Sigmoid colon (tissue), 7 donors: ENCODE measurements around the gene STRADA. TPM values are rescaled to one million over a fixed set of nuclear protein-coding genes. Genes with fewer than 3 reads are reported as not detected.

Experiments used
- DNase-seq: peaks from one replicate; pipeline ENCODE4 v3.0.0-alpha.2; 2019
- H3K27ac ChIP-seq, 4 donors: fragments of 200-600 bp; sonication (generic); one replicate each; pipeline ENCODE4 v1.5.1; 2016 to 2019; ENCODE audit warnings: mild to moderate bottlenecking in 1 of 4
- H3K27me3 ChIP-seq, 3 donors: fragments of 200-600 bp; sonication (generic); one replicate each; pipeline ENCODE4 v1.5.1; 2019; ENCODE audit warnings: mild to moderate bottlenecking in 1 of 3
- H3K36me3 ChIP-seq, 4 donors: fragments of 200-600 bp; sonication (generic); one replicate each; pipeline ENCODE4 v1.5.1; 2016 to 2019
- H3K4me1 ChIP-seq, 4 donors: fragments of 200-600 bp; sonication (generic); one replicate each; pipeline ENCODE4 v1.5.1; 2017 to 2019
- H3K4me3 ChIP-seq, 4 donors: fragments of 200-600 bp; sonication (generic); one replicate each; pipeline ENCODE4 v1.5.1; 2017 to 2019; ENCODE audit warnings: mild to moderate bottlenecking in 2 of 4, moderate library complexity in 1 of 4
- H3K9me3 ChIP-seq, 4 donors: fragments of 200-600 bp in 3 of 4; sonication (generic) in 3 of 4; one replicate each; pipeline versions ENCODE4 v1.5.1 to v1.6.1; 2013 to 2019
- CTCF ChIP-seq, 4 experiments: fragments of 450-650 bp in 3 of 4; fragments of 200-600 bp in 1 of 4; IDR thresholded peaks; one replicate each; pipeline ENCODE4 v1.5.1; 2016 to 2019; ENCODE audit warnings: antibody characterized with exemption in 4 of 4, mild to moderate bottlenecking in 3 of 4, moderate library complexity in 2 of 4
- EP300 ChIP-seq, 4 donors: sonication (generic); formaldehyde crosslinking; IDR thresholded peaks; one replicate each; pipeline ENCODE4 v1.6.1; 2017; ENCODE audit warnings: antibody characterized with exemption in 4 of 4
- POLR2A ChIP-seq, 2 donors: fragments of 450-650 bp; IDR thresholded peaks; one replicate each; pipeline ENCODE4 v1.6.1; 2016; ENCODE audit warnings: antibody characterized with exemption in 2 of 2, mild to moderate bottlenecking in 2 of 2, moderate library complexity in 2 of 2
- POLR2AphosphoS5 ChIP-seq, 4 donors: sonication (generic); formaldehyde crosslinking; IDR thresholded peaks; one replicate each; pipeline ENCODE4 v1.6.1; 2017; ENCODE audit warnings: antibody characterized with exemption in 4 of 4
- WGBS, 2 donors: extraction: QIAGEN DNeasy Blood & Tissue Kit; methylation state at CpG; one replicate each; pipeline ENCODE4 v1.1.7; 2013; 5-methylcytosine and 5-hydroxymethylcytosine counted together
- intact Hi-C: fragments of 100-400 bp; cut with DNase I; formaldehyde crosslinking; loops from one replicate; pipeline ENCODE4 v1.15.1; 2023
- polyA plus RNA-seq, 3 donors: library from polyadenylated mRNA; stranded (reverse); fragments of 200-250 nt; gene quantifications; one replicate each; pipeline ENCODE4 v1.2.3, GENCODE V29; 2013
- total RNA-seq, 4 donors: library from RNA; depleted of rRNA; stranded (reverse); fragments of >200 nt; gene quantifications; one replicate each; pipeline ENCODE4 v1.1.0, GENCODE V29; 2016
- donor health status: healthy with polysubstance abuse.
- donor health status: Bipolar disorder and iron deficiency.
- donor health status: healthy.

The STRADA gene
- total and polyA plus RNA-seq, 7 donors = 7.2 to 45.1 (median 20.0) TPM

- Histone ChIP-seq H3K27me3 (no peaks in the 10 kb centered on the region), H3K4me3 (no peak overlapping the region), H3K9me3 (no peaks in the 10 kb centered on the region), H3K4me1 (peaks cover 0 to 13% (median 11%) of the 10 kb centered on the region in 4 donors), H3K36me3 (peaks cover 5 to 78% (median 32%) of the 10 kb centered on the region in 4 donors), H3K27ac (no peak overlapping the region)
- intact Hi-C loops = no loop called here
- no peak for DNase-seq
- 46 to 80% methylated on average over 3 of the region's 3 CpGs for WGBS, 2 donors
- TF ChIP-seq EP300 (IDR thresholded peaks at IDR 0.05) (no peak), CTCF (IDR thresholded peaks at IDR 0.05) (no peak), POLR2A (IDR thresholded peaks at IDR 0.05) (no peak), POLR2AphosphoS5 (IDR thresholded peaks at IDR 0.05) (no peak)
Observed at GRCh38 chr17:63705657-63706056, 35.9 kb downstream of the STRADA start.

- Histone ChIP-seq H3K36me3 (peaks cover 5 to 69% (median 26%) of the 10 kb centered on the region in 4 donors), H3K27ac (no peak overlapping the region), H3K4me3 (no peak overlapping the region), H3K27me3 (no peaks in the 10 kb centered on the region), H3K9me3 (no peaks in the 10 kb centered on the region), H3K4me1 (peaks cover 0 to 17% (median 17%) of the 10 kb centered on the region in 4 donors)
- intact Hi-C loops = loop anchor here (5.0 kb wide), 1 partner anchor 37 kb away; the partner anchor contains the start of gene STRADA
- TF ChIP-seq POLR2A (IDR thresholded peaks at IDR 0.05) (no peak), EP300 (IDR thresholded peaks at IDR 0.05) (no peak), CTCF (IDR thresholded peaks at IDR 0.05) (no peak), POLR2AphosphoS5 (IDR thresholded peaks at IDR 0.05) (no peak)
- 89 to 91% methylated on average over 9 of the region's 9 CpGs for WGBS, 2 donors
- no peak for DNase-seq
Observed at GRCh38 chr17:63704836-63705235, 36.8 kb downstream of the STRADA start.

GRCh38 chr17:63704259-63704576, 37.4 kb downstream of the STRADA start:
- WGBS, 2 donors = 90 to 96% methylated on average over 11 of the region's 11 CpGs
- Histone ChIP-seq H3K27me3 (no peaks in the 10 kb centered on the region), H3K27ac (no peak overlapping the region), H3K4me1 (peaks cover 0 to 23% (median 21%) of the 10 kb centered on the region in 4 donors), H3K9me3 (no peaks in the 10 kb centered on the region), H3K4me3 (no peak overlapping the region), H3K36me3 (peaks cover 5 to 63% (median 21%) of the 10 kb centered on the region in 4 donors)
- DNase-seq = no peak
- TF ChIP-seq POLR2AphosphoS5 (IDR thresholded peaks at IDR 0.05) = no peak
- TF ChIP-seq EP300 (IDR thresholded peaks at IDR 0.05) = no peak
- TF ChIP-seq POLR2A (IDR thresholded peaks at IDR 0.05) = no peak
- no peak for TF ChIP-seq CTCF (IDR thresholded peaks at IDR 0.05)
- intact Hi-C loops = loop anchor here (5.0 kb wide), 1 partner anchor 38 kb away; the partner anchor contains the start of gene STRADA

GRCh38 chr17:63703556-63704258, 37.9 kb downstream of the STRADA start:
- 87 to 95% methylated on average over 16 of the region's 16 CpGs for WGBS, 2 donors
- intact Hi-C loops = loop anchor here (5.0 kb wide), 1 partner anchor 39 kb away; the partner anchor contains the start of gene STRADA
- TF ChIP-seq POLR2AphosphoS5 (IDR thresholded peaks at IDR 0.05) (no peak), CTCF (IDR thresholded peaks at IDR 0.05) (no peak), EP300 (IDR thresholded peaks at IDR 0.05) (no peak), POLR2A (IDR thresholded peaks at IDR 0.05) (no peak)

More at GRCh38 chr17:63703556-63704258, 37.9 kb downstream of the STRADA start:
- Histone ChIP-seq H3K27ac (no peak overlapping the region), H3K4me1 (peaks cover 0 to 29% (median 26%) of the 10 kb centered on the region in 4 donors), H3K36me3 (peaks cover 5 to 58% (median 18%) of the 10 kb centered on the region in 4 donors), H3K4me3 (no peak overlapping the region), H3K27me3 (no peaks in the 10 kb centered on the region), H3K9me3 (no peaks in the 10 kb centered on the region)
- DNase-seq = no peak
